GM21723 (cell line): ENCODE measurements around the gene SOCS6.
"Not testable (repeated sequence)": the region's sequence is repeated elsewhere in the genome, so short reads cannot be mapped to it uniquely, and the experiment has no call there.

Experiments used
- ATAC-seq: cut with Tn5 transposase; IDR thresholded peaks from one replicate; pipeline ENCODE4 v1.9.1; 2021; ENCODE audit warnings: mild to moderate bottlenecking, moderate library complexity; ENCODE audit not compliant: unreplicated experiment

SOCS6 gene

GRCh38 chr18:70288851-70289328, at the start of gene SOCS6:
SOCS6 (plus strand) TSS chr18:70289045; CDS start chr18:70324669, 35,624 bp downstream.
- ATAC-seq: peak; percentile 77

- ATAC-seq: no peak
Observed at GRCh38 chr18:70243131-70243929, 45.5 kb upstream of the SOCS6 start.

GRCh38 chr18:70246061-70246466, 42.8 kb upstream of the SOCS6 start:
- ATAC-seq: no peak

- ATAC-seq: no peak
Observed at GRCh38 chr18:70249118-70249517, 39.7 kb upstream of the SOCS6 start.

GRCh38 chr18:70249861-70250260, 39.0 kb upstream of the SOCS6 start:
- not testable (repeated sequence) for ATAC-seq

- ATAC-seq: no peak
Observed at GRCh38 chr18:70250781-70251180, 38.1 kb upstream of the SOCS6 start.

GRCh38 chr18:70256184-70256583, 32.7 kb upstream of the SOCS6 start:
- no peak for ATAC-seq

GRCh38 chr18:70256994-70257393, 31.9 kb upstream of the SOCS6 start:
- ATAC-seq: no peak

- ATAC-seq: no peak
Observed at GRCh38 chr18:70258243-70258642, 30.6 kb upstream of the SOCS6 start.

- ATAC-seq: no peak
Observed at GRCh38 chr18:70260683-70261082, 28.2 kb upstream of the SOCS6 start.

GRCh38 chr18:70261141-70261788, 27.6 kb upstream of the SOCS6 start:
- no peak for ATAC-seq

GRCh38 chr18:70263336-70263735, 25.5 kb upstream of the SOCS6 start:
- no peak for ATAC-seq

GRCh38 chr18:70271742-70272141, 17.1 kb upstream of the SOCS6 start:
- no peak for ATAC-seq

GRCh38 chr18:70273021-70273420, 15.8 kb upstream of the SOCS6 start:
- ATAC-seq: no peak

GRCh38 chr18:70276416-70277191, 12.2 kb upstream of the SOCS6 start:
- ATAC-seq: no peak

- no peak for ATAC-seq
Observed at GRCh38 chr18:70279470-70279869, 9.4 kb upstream of the SOCS6 start.

- no peak for ATAC-seq
Observed at GRCh38 chr18:70280007-70280925, 8.6 kb upstream of the SOCS6 start.

- no peak for ATAC-seq
Observed at GRCh38 chr18:70284976-70285620, 3.7 kb upstream of the SOCS6 start.

- no peak for ATAC-seq
Observed at GRCh38 chr18:70287731-70288130, 1.1 kb upstream of the SOCS6 start.
